ENCODE data around the gene DIAPH2. TPM values are rescaled to one million over a fixed set of nuclear protein-coding genes. Genes with fewer than 3 reads are reported as not detected.

DIAPH2 gene
- total and polyA plus RNA-seq, 2 experiments from 2014 or later = 16.2 to 56.6 TPM

DNA sequence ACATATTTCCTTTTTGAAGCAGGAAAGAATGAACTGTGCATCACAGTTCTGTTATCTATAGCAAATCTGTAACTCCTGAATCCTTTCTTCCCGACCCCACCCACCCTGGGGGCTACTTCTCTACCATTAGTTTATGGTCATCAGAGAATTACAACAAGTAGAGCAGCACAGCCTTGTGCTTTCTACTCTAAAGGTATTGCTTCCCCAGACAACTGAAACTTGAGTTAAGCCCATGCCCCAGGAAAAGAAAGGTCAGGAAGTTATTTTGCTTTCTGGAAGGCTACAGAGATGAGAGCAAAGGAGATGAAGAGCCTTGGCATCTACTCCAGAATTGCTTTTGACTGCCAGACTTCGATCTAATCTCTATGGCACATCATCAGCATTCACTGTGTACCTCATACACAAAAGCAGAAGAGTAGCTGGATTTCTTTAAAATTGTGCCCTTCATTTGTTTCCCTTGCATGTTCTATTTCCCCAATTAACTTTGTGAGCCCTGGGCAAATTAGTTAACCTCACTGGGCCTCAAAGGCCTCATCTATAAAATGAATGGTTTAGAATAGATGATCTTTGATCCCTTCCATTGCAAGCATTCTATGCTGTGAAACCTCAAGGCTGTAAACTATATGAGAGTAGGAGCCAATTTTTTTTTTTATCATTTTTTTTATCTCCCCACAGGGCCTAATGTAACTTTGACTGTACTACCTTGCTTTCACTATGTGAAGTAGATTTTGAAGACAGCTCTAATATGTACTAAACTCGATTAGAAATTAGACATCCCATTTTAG is 794.7 kb downstream of the DIAPH2 start:
- Histone ChIP-seq H3K36me3 (ENCODE audit: insufficient read depth) (no peaks in the 10 kb centered on the region; the same call in 1 of the 2 replicates), H3K4me2 (no peak overlapping the region), H3K27me3 (ENCODE audit: insufficient read depth) (no peaks in the 10 kb centered on the region), H3K4me1 (ENCODE audit: insufficient read depth) (peaks cover 32% of the 10 kb centered on the region), H3K27ac (ENCODE audit: low read depth) (no peak overlapping the region), H3K4me3 (no peak overlapping the region), H3F3A (replicated peaks; ENCODE audit: low read depth) (no peaks in the 10 kb centered on the region), H4K20me1 (replicated peaks; ENCODE audit: insufficient read depth) (no peaks in the 10 kb centered on the region), H2AFZ (no peak overlapping the region), H3K9me2 (ENCODE audit: insufficient read depth) (no peaks in the 10 kb centered on the region), H3K79me2 (replicated peaks; ENCODE audit: insufficient read depth) (no peaks in the 10 kb centered on the region)
- Mint-ChIP-seq H3K27me3 (ENCODE audit: insufficient read depth, low read depth, poor library complexity) (peaks cover 4% of the 10 kb centered on the region), H3K4me1 (peaks cover 32% of the 10 kb centered on the region), H3K27ac (no peak overlapping the region), H3K36me3 (ENCODE audit: low read depth) (no peaks in the 10 kb centered on the region; the same call in 2 of the 3 replicates), H3K4me3 (no peak overlapping the region), H3K9me3 (no peaks in the 10 kb centered on the region)
- TF ChIP-seq, protein P1, sequence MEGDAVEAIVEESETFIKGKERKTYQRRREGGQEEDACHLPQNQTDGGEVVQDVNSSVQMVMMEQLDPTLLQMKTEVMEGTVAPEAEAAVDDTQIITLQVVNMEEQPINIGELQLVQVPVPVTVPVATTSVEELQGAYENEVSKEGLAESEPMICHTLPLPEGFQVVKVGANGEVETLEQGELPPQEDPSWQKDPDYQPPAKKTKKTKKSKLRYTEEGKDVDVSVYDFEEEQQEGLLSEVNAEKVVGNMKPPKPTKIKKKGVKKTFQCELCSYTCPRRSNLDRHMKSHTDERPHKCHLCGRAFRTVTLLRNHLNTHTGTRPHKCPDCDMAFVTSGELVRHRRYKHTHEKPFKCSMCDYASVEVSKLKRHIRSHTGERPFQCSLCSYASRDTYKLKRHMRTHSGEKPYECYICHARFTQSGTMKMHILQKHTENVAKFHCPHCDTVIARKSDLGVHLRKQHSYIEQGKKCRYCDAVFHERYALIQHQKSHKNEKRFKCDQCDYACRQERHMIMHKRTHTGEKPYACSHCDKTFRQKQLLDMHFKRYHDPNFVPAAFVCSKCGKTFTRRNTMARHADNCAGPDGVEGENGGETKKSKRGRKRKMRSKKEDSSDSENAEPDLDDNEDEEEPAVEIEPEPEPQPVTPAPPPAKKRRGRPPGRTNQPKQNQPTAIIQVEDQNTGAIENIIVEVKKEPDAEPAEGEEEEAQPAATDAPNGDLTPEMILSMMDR (conservative IDR thresholded peaks at IDR 0.05; ENCODE audit: low read depth in 2 of 2) = no peak
- TF ChIP-seq EZH2phosphoT487 (IDR thresholded peaks at IDR 0.05; ENCODE audit: unreplicated experiment) = no peak
- no peak for TF ChIP-seq EZH2 (IDR thresholded peaks at IDR 0.05; ENCODE audit: low read depth, unreplicated experiment)
- TF ChIP-seq STAT1 (IDR thresholded peaks at IDR 0.05; ENCODE audit: unreplicated experiment) = no peak
- no peak for TF ChIP-seq ZNF331 (CRISPR knock-in tag; IDR thresholded peaks at IDR 0.05; ENCODE audit: low read depth)
- no peak for TF ChIP-seq ZNF114 (CRISPR knock-in tag; IDR thresholded peaks at IDR 0.05)
- TF ChIP-seq NANOG (IDR thresholded peaks at IDR 0.05; ENCODE audit: borderline replicate concordance) = no peak
- no peak for TF ChIP-seq ETS1 (IDR thresholded peaks at IDR 0.05)
- no peak for TF ChIP-seq CREB1 (CRISPR knock-in tag; IDR thresholded peaks at IDR 0.05; ENCODE audit: low read depth)
- TF ChIP-seq POLR2AphosphoS5 (IDR thresholded peaks at IDR 0.05; ENCODE audit: low read depth) = no peak
- DNase-seq (ENCODE audit: low spot score) (no peak), ATAC-seq (no peak)

DNA sequence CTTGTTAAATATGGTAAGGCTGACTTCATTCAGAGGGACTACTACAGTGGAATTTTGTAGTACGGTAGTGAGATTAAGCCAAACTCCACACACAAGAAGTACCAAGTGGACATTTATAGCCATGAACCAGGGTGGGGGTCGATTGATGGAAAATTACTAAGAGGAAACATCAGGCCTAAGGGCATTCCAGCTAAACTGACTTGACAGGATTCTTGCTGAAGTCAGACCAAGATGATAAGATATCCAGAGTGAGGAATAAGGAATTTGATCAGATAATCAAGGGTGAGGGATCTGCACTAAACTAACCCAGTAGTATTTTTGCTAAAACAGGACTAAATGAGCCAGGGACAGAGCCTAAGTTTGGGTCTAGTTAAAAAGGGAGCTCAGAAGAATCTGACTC is 796.6 kb downstream of the DIAPH2 start:
- H3K27me3 Mint-ChIP-seq (ENCODE audit: insufficient read depth, low read depth, poor library complexity) = peaks cover 4% of the 10 kb centered on the region

More for the DNA sequence above, 796.6 kb downstream of the DIAPH2 start:
- Mint-ChIP-seq H3K36me3 (ENCODE audit: low read depth) (no peaks in the 10 kb centered on the region; the same call in 2 of the 3 replicates), H3K4me3 (no peak overlapping the region), H3K4me1 (peaks cover 32% of the 10 kb centered on the region), H3K27ac (no peak overlapping the region), H3K9me3 (no peaks in the 10 kb centered on the region)
- Histone ChIP-seq H4K20me1 (replicated peaks; ENCODE audit: insufficient read depth) (no peaks in the 10 kb centered on the region), H3K36me3 (ENCODE audit: insufficient read depth) (no peaks in the 10 kb centered on the region), H3K9me2 (ENCODE audit: insufficient read depth) (no peaks in the 10 kb centered on the region), H3F3A (replicated peaks; ENCODE audit: low read depth) (no peaks in the 10 kb centered on the region), H2AFZ (no peak overlapping the region), H3K4me2 (peak overlapping the region; percentile 48; the same call in 1 of the 2 replicates), H3K27ac (ENCODE audit: low read depth) (no peak overlapping the region), H3K27me3 (ENCODE audit: insufficient read depth) (no peaks in the 10 kb centered on the region), H3K4me1 (ENCODE audit: insufficient read depth) (peaks cover 32% of the 10 kb centered on the region), H3K4me3 (no peak overlapping the region), H3K79me2 (replicated peaks; ENCODE audit: insufficient read depth) (no peaks in the 10 kb centered on the region)
- no peak for ATAC-seq
- no peak for TF ChIP-seq EZH2 (IDR thresholded peaks at IDR 0.05; ENCODE audit: low read depth, unreplicated experiment)
- TF ChIP-seq EZH2phosphoT487 (IDR thresholded peaks at IDR 0.05; ENCODE audit: unreplicated experiment) = no peak
- TF ChIP-seq ZNF114 (CRISPR knock-in tag; IDR thresholded peaks at IDR 0.05) = no peak
- no peak for TF ChIP-seq STAT1 (IDR thresholded peaks at IDR 0.05; ENCODE audit: unreplicated experiment)
- TF ChIP-seq POLR2AphosphoS5 (IDR thresholded peaks at IDR 0.05; ENCODE audit: low read depth) = no peak
- TF ChIP-seq ETS1 (IDR thresholded peaks at IDR 0.05) = no peak
- no peak for DNase-seq (ENCODE audit: low spot score)

Data from GM23338 (cell line).